ENCODE results near the gene PEG3. TPM values are rescaled to one million over a fixed set of nuclear protein-coding genes. Genes with fewer than 3 reads are reported as not detected.

PEG3 gene
- total RNA-seq = under 1 TPM in 1 of 5 experiments, not detected in 4; 0.15 TPM
- not detected for polyA plus RNA-seq
- total RNA-seq = 0.67 reads per million

DNA sequence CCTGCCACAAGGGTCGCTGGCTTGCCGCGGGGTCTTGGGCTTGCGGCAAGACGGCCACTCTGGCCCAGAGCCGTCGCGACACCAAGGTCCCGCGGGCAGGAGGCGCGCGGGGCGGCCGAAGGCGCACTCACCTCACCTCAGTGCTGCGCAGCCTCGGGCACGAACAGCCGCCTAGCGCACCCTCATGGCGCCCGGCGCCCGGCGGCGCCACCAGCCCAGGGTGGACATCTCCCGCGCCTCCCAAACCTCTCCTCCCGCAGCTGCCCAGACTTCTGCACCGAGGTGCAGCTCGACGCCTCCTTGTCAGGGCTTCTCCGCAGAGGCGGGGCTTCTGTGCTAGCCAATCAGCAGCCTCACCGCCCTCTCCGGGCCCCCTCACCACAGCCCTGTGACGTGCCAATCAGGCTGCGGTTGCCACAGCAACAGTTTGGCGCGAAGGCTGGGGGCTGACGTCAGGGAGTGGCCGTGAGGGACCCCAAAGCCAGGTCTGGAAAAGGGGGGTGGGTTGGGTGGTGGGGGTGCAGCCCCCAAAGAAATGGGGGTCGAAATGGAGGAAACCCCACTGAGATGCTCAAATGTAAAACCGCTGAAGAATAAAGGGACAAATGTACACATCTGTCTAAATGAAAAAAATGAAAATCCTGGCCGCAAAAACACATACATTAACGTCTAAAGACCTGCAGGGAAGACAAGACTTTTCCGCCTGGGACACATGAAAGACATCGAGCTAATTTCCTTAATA is at the start of gene PEG3, which contains the start of gene ZIM2:
TSS of gene PEG3 (minus strand) at position 276 of the 742 bp plus-strand sequence. CDS start 16,071 bp downstream, outside the sequence.
TSS of gene ZIM2 (minus strand) at position 276 of the 742 bp plus-strand sequence. CDS start 16,449 bp downstream, outside the sequence.
- ATAC-seq = no peak
- CTCF ChIA-PET = no interaction called here
- H3K27ac ChIP-seq (ENCODE audit: low read depth, low read length) = no peak within 1 kb of the TSS
- intact Hi-C loops (cut with micrococcal nuclease) = no loop called here
- no peaks in the 10 kb centered on the region for H3K36me3 ChIP-seq (ENCODE audit: control insufficient read depth in 2 of 3, insufficient read depth in 3 of 3, low read length in 3 of 3)
- no peak for DNase-seq
- POLR2A ChIA-PET = no interaction called here
- no peak within 1 kb of the TSS for H3K4me3 ChIP-seq (ENCODE audit: low read length)
- H3K4me1 Mint-ChIP-seq = peaks cover 0 to 5% (median 0%) of the 10 kb centered on the region in 7 donors
- H3K27me3 Mint-ChIP-seq = peaks cover 2 to 27% (median 20%) of the 10 kb centered on the region in 5 donors
- no peaks in the 10 kb centered on the region for H3K27me3 ChIP-seq (ENCODE audit: control insufficient read depth in 2 of 2, insufficient read depth in 2 of 2, low read length in 2 of 2)
- H3K36me3 Mint-ChIP-seq = peaks cover 2 to 22% (median 12%) of the 10 kb centered on the region in 5 donors
- H3K9me3 ChIP-seq (ENCODE audit: control insufficient read depth in 2 of 3, low read length in 3 of 3) = peaks cover 0 to 50% (median 7%) of the 10 kb centered on the region in 3 experiments
- H3K4me1 ChIP-seq (ENCODE audit: control insufficient read depth in 2 of 2, insufficient read depth in 2 of 2, low read length in 2 of 2) = no peaks in the 10 kb centered on the region
- H3K4me3 Mint-ChIP-seq = peak within 1 kb of the TSS in 3 of 10 donors; percentile 9 to 35 (median 11)
- H3K9me3 Mint-ChIP-seq = peaks cover 15 to 50% (median 27%) of the 10 kb centered on the region in 11 donors
- H3K27ac Mint-ChIP-seq = peak within 1 kb of the TSS in 1 of 9 donors; percentile 59

DNA sequence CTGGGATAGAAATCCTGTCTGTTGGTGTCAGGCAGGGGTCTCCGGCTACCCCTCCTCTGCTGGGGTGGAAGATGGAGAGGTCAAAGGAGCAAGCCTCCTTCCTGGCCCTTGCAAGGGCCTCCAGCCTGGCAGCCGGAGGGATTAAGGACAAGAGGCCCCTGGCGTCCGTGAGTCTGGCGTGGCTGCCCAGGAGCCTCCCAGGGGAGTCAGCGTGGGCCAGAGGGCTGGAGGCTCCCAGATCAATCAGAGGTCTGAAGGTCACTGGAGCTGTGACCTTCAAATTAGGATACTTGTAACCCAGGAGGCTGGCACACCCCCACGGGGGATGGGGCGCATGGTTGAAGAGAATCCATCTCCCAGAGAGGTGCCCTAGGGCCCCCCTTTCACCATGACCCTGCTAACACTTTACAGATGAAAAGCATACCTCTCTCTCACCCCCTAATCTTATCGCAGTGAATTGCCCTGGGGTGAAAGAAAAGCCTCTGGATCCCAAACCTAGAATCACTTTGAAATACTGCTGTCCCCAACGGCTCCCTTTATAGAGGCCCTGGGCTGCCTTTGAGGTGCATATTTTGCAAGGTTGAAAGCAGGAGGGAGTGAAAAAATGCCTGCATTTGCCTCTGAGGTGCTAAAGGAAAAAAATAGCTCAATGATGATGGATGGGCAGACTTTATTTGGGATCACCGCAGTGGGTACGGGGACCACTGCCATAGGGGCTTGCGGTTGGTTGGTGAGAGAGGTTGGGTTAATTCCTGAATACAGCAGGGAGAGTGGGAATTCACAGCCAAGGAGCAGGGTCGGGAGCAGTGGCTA is 44.9 kb upstream of the PEG3 start:
- ChIA-PET CTCF (no interaction called here), POLR2A (no interaction called here)
- Mint-ChIP-seq H3K4me1 (no peaks in the 10 kb centered on the region), H3K36me3 (peaks cover 3 to 29% (median 8%) of the 10 kb centered on the region in 5 donors), H3K4me3 (no peak overlapping the region), H3K9me3 (peaks cover 12 to 92% (median 46%) of the 10 kb centered on the region in 11 donors), H3K27me3 (peaks cover 0 to 4% (median 0%) of the 10 kb centered on the region in 5 donors), H3K27ac (no peak overlapping the region)
- H3K36me3 ChIP-seq (ENCODE audit: control insufficient read depth in 2 of 3, insufficient read depth in 3 of 3, low read length in 3 of 3) = no peaks in the 10 kb centered on the region
- ATAC-seq (no peak), DNase-seq (no peak)
- H3K9me3 ChIP-seq (ENCODE audit: control insufficient read depth in 2 of 3, low read length in 3 of 3) = peaks cover 0 to 36% (median 0%) of the 10 kb centered on the region in 3 experiments
- no peaks in the 10 kb centered on the region for H3K4me1 ChIP-seq (ENCODE audit: control insufficient read depth in 2 of 2, insufficient read depth in 2 of 2, low read length in 2 of 2)
- intact Hi-C loops (cut with micrococcal nuclease) = no loop called here
- no peaks in the 10 kb centered on the region for H3K27me3 ChIP-seq (ENCODE audit: control insufficient read depth in 2 of 2, insufficient read depth in 2 of 2, low read length in 2 of 2)
- no peak overlapping the region for H3K27ac ChIP-seq (ENCODE audit: low read depth, low read length)
- no peak overlapping the region for H3K4me3 ChIP-seq (ENCODE audit: low read length)

DNA sequence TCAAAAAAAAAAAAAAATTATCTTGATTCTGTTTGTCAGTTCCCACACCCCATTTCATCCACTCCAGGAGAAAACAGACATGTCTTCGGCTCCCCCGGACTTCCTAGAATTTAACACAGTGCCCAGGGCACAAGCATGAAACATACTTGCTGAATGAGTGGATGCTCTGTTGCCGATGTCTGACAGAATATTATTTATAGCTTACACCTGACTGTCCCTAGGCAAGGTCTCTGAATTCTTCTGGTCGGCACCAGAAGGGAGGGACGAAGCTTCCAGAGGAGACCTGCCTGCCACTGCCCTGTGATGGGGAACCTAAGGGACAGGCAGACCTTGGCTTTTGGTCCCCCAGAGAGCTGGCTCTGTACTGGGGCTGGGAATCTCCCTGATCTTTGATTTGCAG is 43.9 kb upstream of the PEG3 start:
- no peak overlapping the region for H3K27ac Mint-ChIP-seq
- H3K27me3 Mint-ChIP-seq = peaks cover 0 to 4% (median 0%) of the 10 kb centered on the region in 5 donors
- intact Hi-C loops (cut with micrococcal nuclease) = no loop called here
- Histone ChIP-seq H3K36me3 (ENCODE audit: control insufficient read depth in 2 of 3, insufficient read depth in 3 of 3, low read length in 3 of 3) (no peaks in the 10 kb centered on the region), H3K27ac (ENCODE audit: low read depth, low read length) (no peak overlapping the region), H3K4me3 (ENCODE audit: low read length) (no peak overlapping the region), H3K9me3 (ENCODE audit: control insufficient read depth in 2 of 3, low read length in 3 of 3) (peaks cover 0 to 33% (median 0%) of the 10 kb centered on the region in 3 experiments), H3K4me1 (ENCODE audit: control insufficient read depth in 2 of 2, insufficient read depth in 2 of 2, low read length in 2 of 2) (no peaks in the 10 kb centered on the region), H3K27me3 (ENCODE audit: control insufficient read depth in 2 of 2, insufficient read depth in 2 of 2, low read length in 2 of 2) (no peaks in the 10 kb centered on the region)
- ChIA-PET POLR2A (no interaction called here), CTCF (no interaction called here)
- no peak for ATAC-seq
- no peak overlapping the region for H3K4me3 Mint-ChIP-seq
- peaks cover 3 to 29% (median 11%) of the 10 kb centered on the region in 5 donors for H3K36me3 Mint-ChIP-seq
- no peak for DNase-seq
- peaks cover 10 to 93% (median 48%) of the 10 kb centered on the region in 11 donors for H3K9me3 Mint-ChIP-seq
- H3K4me1 Mint-ChIP-seq = no peaks in the 10 kb centered on the region

DNA sequence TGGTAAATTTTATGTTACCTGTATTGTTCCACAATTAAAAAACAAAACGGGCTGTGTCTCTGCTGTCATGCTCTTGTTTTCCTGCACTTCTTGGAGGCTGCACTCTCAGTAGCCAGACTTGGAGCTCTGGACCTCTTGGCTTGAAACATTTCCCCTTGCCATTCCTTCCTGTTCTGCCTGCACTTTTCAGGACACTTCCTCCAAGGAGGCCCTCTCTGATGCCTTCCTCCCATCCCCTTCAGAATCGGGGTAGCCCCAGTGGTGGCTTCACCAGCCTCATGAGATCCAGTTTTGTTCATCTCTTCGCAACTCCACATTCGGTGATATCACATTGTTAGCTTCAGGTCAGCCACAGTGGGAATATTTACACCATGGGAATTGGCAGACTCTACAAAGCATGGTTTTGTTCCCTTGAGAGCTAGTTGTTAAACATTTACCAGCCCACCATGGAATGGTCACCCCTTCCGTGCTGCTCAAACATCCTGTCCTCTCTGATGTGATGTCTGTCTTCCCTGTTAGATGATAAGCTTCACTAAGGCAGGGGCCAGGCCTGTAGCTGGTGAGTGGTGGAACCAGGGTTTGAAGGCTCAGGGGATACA is 40.2 kb upstream of the PEG3 start:
- no peaks in the 10 kb centered on the region for H3K27me3 Mint-ChIP-seq
- H3K4me1 ChIP-seq (ENCODE audit: control insufficient read depth in 2 of 2, insufficient read depth in 2 of 2, low read length in 2 of 2) = no peaks in the 10 kb centered on the region
- intact Hi-C loops (cut with micrococcal nuclease) = no loop called here
- H3K27me3 ChIP-seq (ENCODE audit: control insufficient read depth in 2 of 2, insufficient read depth in 2 of 2, low read length in 2 of 2) = no peaks in the 10 kb centered on the region
- H3K9me3 ChIP-seq (ENCODE audit: control insufficient read depth in 2 of 3, low read length in 3 of 3) = peaks cover 0 to 29% (median 0%) of the 10 kb centered on the region in 3 experiments
- DNase-seq (no peak), ATAC-seq (no peak)
- H3K4me3 Mint-ChIP-seq = no peak overlapping the region
- peaks cover 8 to 92% (median 36%) of the 10 kb centered on the region in 11 donors for H3K9me3 Mint-ChIP-seq
- no peak overlapping the region for H3K27ac ChIP-seq (ENCODE audit: low read depth, low read length)
- ChIA-PET POLR2A (no interaction called here), CTCF (interaction anchor here (0.6 kb wide), 1 partner anchor 978 kb away, joined by 7 read pairs; no protein-coding TSS in a partner anchor)
- peaks cover 5 to 22% (median 11%) of the 10 kb centered on the region in 5 donors for H3K36me3 Mint-ChIP-seq
- H3K27ac Mint-ChIP-seq = no peak overlapping the region
- H3K4me1 Mint-ChIP-seq = no peaks in the 10 kb centered on the region
- no peak overlapping the region for H3K4me3 ChIP-seq (ENCODE audit: low read length)
- H3K36me3 ChIP-seq (ENCODE audit: control insufficient read depth in 2 of 3, insufficient read depth in 3 of 3, low read length in 3 of 3) = no peaks in the 10 kb centered on the region

DNA sequence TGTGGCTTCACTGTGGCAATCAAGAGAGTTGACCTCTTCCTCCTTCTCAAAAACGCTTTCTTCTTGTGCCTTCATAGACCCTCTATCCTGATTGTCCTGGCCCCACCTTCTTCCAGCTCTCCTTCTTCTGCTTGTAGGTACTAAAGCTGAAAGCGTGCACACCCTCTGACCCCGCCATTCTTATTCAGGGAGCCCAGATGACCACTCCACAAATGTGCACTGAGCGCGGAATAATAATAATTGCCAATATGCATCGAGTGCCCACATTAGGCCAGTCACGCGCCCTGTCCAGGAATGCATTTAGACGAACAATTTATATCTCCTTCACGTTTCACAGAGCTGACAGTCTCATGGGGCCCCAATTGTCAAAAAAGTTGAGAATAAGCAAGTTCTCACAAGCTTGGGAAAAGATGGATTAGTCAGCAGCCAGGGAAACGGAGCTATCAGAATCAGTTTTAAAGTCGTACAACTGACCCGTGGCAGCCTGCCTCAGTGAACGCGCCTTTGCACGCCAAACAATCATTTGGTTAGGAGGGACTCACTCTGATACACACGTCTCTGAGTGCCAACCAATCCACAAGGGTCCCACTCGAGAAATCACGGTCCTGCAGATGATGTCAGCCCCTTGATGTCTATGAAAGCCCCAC is 36.7 kb upstream of the PEG3 start:
- Mint-ChIP-seq H3K4me3 (no peak overlapping the region), H3K9me3 (peaks cover 24 to 90% (median 42%) of the 10 kb centered on the region in 11 donors), H3K27me3 (peaks cover 0 to 4% (median 0%) of the 10 kb centered on the region in 5 donors), H3K4me1 (no peaks in the 10 kb centered on the region), H3K27ac (no peak overlapping the region), H3K36me3 (peaks cover 4 to 31% (median 9%) of the 10 kb centered on the region in 5 donors)
- DNase-seq (no peak), ATAC-seq (no peak)
- POLR2A ChIA-PET = no interaction called here
- H3K4me3 ChIP-seq (ENCODE audit: low read length) = no peak overlapping the region
- H3K9me3 ChIP-seq (ENCODE audit: control insufficient read depth in 2 of 3, low read length in 3 of 3) = peaks cover 0 to 40% (median 0%) of the 10 kb centered on the region in 3 experiments
- CTCF ChIA-PET = interaction anchor here (0.6 kb wide), 1 partner anchor 123 kb away, joined by 3 read pairs; no protein-coding TSS in a partner anchor
- no peaks in the 10 kb centered on the region for H3K36me3 ChIP-seq (ENCODE audit: control insufficient read depth in 2 of 3, insufficient read depth in 3 of 3, low read length in 3 of 3)
- intact Hi-C loops (cut with micrococcal nuclease) = no loop called here
- H3K27me3 ChIP-seq (ENCODE audit: control insufficient read depth in 2 of 2, insufficient read depth in 2 of 2, low read length in 2 of 2) = no peaks in the 10 kb centered on the region
- no peaks in the 10 kb centered on the region for H3K4me1 ChIP-seq (ENCODE audit: control insufficient read depth in 2 of 2, insufficient read depth in 2 of 2, low read length in 2 of 2)
- H3K27ac ChIP-seq (ENCODE audit: low read depth, low read length) = no peak overlapping the region

DNA sequence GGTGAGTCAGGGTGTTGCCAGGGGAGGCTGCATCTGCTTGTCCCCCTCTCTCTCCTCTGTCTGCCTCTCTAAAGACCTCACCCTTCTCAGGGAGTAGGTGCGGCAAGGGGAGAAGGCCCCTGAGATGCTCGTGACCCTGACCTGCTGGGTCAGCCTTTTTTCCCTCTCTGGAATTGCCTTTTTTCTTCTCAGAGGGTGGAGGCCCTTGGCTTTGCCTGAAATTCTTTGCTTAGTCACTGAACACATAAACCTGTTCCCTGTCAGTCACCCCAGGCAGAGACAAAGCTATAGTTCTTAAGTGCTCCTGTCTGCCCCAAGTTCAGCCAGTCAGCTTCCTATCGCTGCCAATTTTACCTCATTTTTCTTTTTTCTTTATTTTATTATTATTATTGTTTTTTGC is 35.2 kb upstream of the PEG3 start:
- Mint-ChIP-seq H3K9me3 (peaks cover 28 to 91% (median 47%) of the 10 kb centered on the region in 11 donors), H3K36me3 (peaks cover 4 to 29% (median 10%) of the 10 kb centered on the region in 5 donors), H3K4me1 (no peaks in the 10 kb centered on the region), H3K27me3 (peaks cover 0 to 4% (median 0%) of the 10 kb centered on the region in 5 donors), H3K27ac (no peak overlapping the region), H3K4me3 (no peak overlapping the region)
- Histone ChIP-seq H3K9me3 (ENCODE audit: control insufficient read depth in 2 of 3, low read length in 3 of 3) (peaks cover 0 to 45% (median 0%) of the 10 kb centered on the region in 3 experiments), H3K4me1 (ENCODE audit: control insufficient read depth in 2 of 2, insufficient read depth in 2 of 2, low read length in 2 of 2) (no peaks in the 10 kb centered on the region), H3K27me3 (ENCODE audit: control insufficient read depth in 2 of 2, insufficient read depth in 2 of 2, low read length in 2 of 2) (no peaks in the 10 kb centered on the region), H3K4me3 (ENCODE audit: low read length) (no peak overlapping the region), H3K36me3 (ENCODE audit: control insufficient read depth in 2 of 3, insufficient read depth in 3 of 3, low read length in 3 of 3) (no peaks in the 10 kb centered on the region), H3K27ac (ENCODE audit: low read depth, low read length) (no peak overlapping the region)
- POLR2A ChIA-PET = no interaction called here
- DNase-seq (no peak), ATAC-seq (no peak)
- CTCF ChIA-PET = no interaction called here
- intact Hi-C loops (cut with micrococcal nuclease) = no loop called here

Measured in naive thymus-derived CD4-positive, alpha-beta T cell (primary cell).